Stimulated activated CD4-positive, alpha-beta T cell treated with anti-CD3 and anti-CD28 coated beads, TNF-alpha, amount 100 ng/mL, for 24 hours (primary cell): ENCODE measurements around the gene LETM1.

Experiments
- DNase-seq, 3 experiments: peaks; one replicate each; pipeline ENCODE4 v3.0.0-alpha.2; 2020; ENCODE audit warnings: low read depth in 3 of 3

The LETM1 gene

DNA sequence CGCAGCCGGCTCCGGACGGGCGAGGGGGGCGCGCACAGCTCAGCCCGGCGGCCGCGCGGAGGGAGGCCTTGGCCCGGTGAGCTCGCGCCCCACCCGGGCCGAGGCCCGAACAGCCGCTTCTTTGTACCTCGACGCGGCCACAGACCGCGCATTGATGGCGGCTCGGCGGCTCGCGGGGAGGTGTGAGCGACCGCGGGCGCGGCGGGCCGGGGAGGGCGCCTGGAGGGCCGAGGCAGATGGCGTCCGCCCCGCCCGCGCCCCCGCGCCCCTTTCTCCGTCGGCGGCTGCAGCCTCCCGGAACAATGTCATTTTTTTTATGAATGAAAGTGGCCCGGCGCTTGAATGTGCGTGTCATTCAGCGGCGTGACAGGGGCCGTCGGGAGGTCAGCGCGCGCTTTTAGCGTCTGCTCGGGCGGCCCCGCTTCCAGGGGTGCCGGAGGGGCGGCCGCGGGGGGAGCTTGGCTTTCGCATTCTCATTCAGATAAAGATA, 61.1 kb downstream of the LETM1 start:
- DNase-seq: no peak

DNA sequence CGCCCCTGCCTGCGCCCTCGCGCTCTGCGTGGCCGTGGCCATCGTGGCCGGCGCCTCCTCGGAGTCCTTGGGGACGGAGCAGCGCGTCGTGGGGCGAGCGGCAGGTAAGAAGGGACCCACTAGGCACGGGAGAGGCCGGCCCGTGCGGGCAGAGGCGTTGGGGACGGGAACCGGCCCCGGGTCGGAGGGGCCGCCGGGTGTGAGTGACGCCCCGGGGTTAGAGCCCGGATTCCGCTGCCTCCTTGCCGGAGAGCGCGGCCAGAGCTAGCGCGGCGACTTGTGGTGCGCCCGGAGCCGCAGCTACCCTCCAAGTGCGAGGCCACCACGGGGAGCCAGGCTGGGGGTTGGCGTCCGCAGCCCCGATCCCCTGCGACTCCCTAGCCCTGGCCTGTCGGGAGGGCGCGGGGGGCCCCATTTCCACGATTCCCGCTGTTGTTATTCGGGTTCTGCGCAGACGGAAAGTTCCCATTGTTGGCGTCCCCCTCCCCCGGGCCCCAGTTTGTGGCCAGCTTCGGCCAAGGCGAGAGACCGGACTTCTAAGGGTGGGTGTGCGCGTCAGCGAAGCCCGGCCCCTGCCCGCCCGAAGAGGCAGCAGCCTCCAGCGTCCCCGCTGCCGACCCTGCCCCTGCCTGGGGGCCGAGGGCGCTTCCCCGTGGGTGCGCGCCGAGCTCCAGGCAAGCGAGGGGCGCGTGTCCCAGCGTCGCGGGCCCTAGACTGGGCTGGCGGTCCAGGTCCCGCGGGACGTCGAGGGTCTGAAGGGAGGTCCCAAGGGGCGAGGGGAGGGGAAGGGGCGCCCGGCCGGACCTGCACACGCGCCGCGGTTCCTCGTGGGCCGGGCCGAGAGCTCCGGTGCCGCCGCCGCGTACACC, 61.8 kb downstream of the LETM1 start:
- no peak for DNase-seq

DNA sequence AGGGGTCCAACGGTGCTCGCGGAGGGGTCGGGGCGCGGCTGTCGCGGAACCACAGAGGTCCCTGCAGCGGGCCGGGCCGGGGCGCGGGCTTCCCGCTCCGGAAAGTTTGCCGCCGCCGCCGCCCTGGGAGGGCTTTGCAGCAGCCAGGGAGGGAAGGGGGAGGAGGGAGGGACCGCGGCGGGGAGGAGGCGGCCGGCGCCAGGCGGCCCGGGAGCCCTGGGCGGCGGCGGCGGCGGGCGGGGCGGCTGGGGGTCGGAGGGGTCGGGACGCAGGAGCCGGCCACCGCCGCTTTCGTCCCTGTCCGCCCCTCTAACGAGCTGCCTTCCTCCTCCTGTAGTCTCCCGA, 62.5 kb downstream of the LETM1 start:
- DNase-seq: peak in 2 of 3 experiments; percentile 8 to 37

DNA sequence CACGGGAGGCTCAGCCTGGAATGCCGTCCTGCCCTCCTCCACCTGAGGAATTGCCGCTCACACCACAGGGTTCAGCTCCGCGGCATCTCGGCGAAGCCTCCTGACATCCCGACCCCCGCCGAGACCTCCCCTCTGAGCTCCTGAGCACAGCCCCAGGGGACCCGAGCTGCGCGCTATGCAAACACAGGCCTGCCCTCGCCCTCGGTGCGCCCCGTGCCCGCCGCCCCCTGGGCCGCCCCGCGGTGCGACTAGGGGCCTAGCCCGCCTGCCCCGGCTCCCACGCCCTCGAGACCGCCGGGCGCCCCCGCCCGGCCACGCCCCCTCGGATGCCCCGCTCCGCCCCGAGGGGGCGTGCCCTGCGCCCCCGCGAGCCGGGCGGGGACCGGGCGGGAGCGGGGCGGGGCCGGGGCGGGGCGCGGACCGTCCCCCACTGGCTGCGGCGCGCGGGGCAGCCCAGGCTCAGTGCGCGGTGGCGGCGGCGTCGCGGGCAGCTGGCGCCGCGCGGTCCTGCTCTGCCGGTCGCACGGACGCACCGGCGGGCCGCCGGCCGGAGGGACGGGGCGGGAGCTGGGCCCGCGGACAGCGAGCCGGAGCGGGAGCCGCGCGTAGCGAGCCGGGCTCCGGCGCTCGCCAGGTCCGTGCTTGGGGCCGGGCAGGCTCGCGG, 63.0 kb downstream of the LETM1 start, which contains the start of gene FGFR3:
TSS of gene FGFR3 (plus strand) at position 462 of the 664 bp plus-strand sequence. CDS start 642 bp downstream, outside the sequence.
- peak in 2 of 3 experiments; percentile 11 to 39 for DNase-seq

DNA sequence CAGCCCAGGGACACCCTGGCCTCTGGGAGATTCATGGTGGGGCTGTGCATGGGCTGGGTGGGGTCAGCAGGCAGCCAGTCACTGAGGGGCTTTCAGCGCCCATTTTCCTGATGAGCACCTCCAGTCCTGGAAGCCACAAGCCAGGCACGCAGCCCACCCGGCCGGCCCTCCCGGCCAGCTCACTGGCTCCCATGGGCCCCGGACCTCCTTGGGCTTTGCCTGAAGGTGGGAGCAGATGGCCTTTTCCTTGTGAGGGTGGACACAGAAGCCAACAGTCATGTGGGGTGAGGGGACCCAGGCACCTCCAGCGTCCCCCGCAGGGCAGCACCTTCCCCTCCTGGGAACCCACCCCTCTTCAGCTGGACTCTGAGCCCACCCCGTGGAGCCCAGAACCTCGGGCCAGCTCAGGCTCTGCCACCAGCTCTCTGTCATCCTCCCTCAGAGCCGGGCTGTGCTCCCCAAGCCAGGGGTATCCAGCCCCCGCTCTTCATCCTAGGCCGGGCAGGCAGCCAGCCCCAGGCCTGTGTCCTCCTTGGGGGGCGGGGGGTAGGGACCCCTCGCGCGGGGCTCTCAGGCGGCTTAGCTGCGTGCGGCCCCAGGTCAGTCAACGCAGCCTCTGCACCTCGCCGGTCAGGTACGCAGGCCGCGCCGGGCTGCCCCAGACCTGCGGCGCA, 63.7 kb downstream of the LETM1 start:
- DNase-seq: no peak

DNA sequence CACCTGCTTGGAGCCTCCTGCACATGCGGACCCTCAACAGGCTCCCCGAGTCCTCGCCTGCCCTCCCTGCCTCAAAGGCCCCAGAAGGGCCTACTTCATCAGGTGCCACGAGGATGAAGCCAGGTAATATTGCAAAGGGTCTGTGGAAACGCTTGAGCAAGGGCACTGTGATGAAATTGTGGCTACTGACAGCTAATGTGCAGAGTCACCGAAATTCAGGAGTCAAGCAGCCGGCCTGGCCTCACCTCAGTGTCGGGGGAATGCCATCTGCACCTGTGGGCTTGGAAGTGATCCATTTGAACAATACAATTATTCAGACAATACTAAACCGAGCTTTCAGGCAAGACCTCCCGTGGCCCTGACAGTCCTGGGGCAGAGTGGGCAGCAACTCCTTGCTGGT, 66.0 kb downstream of the LETM1 start:
- no peak for DNase-seq

DNA sequence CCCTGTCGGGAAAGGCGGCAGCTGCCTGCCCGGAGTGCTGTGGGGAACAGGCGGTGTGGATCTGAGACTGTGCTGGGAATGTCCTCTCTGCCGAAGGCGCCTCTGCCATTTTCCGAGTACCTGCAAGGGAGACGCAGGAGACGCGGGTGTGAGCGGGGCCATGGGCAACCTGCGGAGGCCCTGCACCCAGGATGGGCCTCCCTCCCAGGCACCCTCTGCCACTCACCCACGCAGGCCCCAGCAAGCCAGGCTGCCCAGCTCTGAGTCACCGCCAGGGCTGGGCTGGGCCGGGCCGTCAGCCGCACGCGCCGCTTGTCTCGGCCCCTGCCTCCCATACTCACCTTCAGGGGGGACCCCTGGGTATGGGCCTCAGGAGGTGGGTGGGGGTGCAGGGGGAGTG, 66.4 kb downstream of the LETM1 start:
- no peak for DNase-seq

DNA sequence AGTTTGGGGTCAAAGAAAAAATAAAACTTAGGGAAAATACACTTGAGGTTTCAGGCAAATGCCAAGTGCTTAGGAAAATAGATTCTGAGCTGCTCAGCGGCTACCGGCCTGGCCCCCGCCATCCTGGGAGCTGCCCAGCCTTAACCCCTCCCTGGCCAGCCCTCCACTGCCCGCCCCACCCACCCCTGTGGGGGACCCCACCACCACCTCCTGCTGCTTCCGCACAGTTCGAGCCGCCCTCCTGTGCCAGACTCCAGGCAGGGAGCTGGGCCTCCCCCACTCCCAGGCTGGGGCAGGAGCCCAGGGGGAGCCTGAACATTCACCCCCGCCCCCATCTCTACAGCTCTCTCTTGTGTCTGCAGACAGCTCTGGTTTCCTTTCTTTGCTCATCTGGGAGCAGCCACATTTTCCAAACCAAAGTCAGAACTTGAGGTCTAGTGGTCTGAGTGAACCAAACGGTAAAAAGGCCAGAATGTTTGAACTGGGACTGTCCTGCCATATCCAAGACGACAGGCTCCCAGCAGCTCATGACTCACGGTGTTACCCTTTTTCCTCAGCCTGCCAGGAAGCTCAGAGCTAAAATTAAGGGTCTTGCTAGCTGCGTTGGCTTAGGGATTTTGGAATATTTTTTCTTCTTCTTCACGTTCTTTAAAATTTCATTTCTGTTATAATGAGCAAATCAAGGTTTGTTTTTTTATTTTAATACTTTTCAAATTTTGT, 67.5 kb downstream of the LETM1 start:
- DNase-seq: no peak

DNA sequence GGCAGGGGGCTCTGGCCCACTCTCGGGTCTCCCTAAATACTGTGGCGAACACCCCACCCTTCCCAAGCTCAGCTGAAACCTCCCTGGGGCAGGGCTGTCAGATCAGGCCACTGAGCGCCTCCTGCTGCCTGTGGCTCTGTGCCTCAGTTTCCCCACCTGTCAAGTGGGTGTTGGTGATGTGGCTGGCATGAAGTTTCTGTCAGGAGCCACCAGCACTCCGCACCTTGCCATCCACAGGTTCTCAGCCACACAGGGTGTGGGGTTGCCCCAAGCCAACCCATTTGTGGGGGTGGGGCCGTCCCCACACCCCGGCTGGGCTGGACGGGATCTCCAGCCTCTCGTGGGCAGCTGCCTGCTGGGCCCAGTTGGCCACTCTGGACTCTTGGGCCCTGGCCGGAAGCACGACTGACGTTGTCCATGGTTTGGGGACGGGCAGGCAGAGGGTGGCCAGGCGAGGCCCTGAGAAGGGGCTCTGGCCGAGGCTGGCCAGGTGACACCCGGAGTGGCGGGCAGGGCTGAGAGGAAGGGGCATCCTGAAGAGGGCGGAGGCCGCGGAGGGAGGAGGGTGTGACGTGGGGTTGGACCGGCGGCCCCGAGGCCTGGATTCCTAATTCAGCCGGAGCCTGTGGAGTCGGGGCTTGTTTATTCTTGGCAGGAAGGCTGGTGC, 68.4 kb downstream of the LETM1 start:
- no peak for DNase-seq

DNA sequence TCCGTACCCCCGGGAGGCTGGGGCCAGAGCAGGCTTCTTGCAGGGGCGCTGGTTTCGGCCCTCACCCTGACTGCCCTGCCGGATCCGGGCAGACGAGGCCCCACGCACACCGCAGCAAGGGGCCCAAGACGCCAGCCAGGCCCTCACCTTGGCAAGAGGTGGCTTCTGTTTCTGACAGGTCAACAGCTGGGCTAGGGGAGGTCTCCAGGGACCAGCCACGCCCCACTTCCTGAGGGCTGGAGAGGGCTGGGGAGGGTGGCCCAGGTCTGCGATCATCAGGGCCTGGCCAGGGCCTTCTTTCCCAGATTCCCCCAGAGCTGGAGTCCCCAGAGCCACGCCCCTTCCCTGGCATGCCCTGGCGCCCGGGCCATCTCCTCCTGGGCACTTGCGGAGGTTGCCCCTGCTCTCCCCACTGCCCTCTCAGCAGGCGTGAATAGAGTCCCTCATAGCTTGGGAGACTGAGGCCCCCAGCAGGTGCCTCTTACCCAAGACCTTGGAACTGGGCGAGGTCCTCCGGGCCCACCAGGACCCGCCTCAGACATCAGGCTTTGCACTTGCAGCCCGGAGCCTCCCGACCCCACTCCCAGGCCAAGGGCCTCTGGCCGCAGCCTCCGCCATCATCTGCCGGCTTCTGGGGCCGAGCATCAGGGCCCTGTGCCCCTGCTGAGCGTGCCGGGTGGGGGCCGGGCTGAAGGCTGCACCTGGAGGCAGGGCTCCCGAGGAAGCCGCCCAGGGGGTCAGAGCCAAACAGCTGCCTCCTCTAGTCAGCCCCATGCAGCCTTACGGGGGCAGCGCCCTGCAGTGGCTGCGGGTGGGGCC, 69.2 kb downstream of the LETM1 start:
- DNase-seq: no peak

DNA sequence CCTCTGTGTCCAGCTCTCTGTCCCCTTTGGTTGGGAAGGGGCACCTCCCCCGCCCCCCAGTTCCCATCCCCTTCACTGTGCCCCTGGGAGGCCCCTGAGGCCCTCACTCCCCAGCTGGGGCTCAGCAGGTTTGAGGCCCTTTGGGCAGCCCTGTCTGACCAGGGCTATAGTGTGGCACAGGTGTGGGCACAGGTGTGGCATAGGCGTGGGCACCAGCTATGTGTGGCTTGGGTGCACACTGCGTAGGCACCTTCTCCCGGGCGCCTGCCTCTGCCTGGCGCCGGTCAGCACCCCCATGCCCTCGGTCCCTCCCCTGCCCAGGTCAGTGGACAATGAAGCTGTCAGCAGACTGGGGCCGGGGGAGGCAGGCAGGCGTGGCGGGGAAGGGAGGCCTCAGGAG, 70.4 kb downstream of the LETM1 start:
- no peak for DNase-seq

DNA sequence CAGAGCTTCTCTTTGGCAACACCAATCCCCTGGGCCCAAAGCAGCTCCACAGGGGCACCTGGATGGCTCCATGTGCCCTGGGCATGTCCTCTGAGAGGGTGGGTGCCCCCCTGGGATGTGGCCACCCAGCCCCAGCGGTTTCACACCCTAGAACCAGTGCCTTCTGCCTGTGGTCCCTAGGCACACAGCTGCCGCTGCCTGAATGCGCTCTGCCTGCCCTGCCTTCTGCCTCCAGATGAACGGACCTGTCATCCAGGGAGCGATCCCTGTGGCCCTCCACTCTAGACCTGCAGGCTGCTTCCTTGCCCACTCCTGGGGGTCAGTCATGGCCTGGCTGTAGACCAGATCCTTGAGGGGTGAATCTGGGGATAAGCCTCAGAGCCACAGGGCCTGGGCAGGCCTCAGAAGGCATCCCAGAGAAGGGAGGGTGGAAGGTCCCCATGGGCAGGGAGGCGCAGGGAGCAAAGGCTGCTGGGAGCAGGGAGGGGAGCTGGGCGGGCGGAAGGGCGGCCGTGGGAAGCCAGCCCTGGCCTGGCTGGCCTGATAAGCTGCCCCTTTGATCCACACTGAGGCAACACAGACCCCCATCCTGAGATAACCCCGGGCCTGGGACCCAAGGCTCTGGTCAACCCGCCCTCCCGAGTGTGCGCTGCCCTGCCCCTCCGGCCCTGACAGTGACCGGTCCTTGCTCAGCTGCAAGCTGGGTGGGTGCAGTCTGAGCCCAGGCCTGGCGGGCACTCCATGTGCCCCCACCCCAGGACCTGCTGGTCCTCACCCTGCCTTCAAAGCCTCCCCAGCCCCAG, 71.0 kb downstream of the LETM1 start:
- no peak for DNase-seq

DNA sequence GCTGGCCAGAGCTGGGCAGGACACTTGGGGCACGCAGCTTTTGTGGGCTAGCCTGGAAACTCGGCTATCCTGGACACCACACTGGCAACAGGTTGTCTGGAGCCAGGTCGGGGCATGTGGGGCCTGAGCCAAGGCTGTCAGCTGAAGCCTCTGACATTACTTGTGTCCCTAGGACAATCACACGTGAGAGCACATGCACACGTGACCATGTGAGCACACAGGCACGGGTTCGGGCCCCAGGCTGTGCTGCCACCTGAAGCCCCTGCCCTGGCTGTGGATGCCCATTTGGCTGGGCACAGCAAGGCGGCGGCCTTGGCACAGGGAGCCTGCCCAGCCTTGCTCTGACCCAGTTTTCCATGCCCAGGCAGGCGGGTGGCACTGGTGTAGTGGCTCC, 71.6 kb downstream of the LETM1 start:
- DNase-seq: no peak

DNA sequence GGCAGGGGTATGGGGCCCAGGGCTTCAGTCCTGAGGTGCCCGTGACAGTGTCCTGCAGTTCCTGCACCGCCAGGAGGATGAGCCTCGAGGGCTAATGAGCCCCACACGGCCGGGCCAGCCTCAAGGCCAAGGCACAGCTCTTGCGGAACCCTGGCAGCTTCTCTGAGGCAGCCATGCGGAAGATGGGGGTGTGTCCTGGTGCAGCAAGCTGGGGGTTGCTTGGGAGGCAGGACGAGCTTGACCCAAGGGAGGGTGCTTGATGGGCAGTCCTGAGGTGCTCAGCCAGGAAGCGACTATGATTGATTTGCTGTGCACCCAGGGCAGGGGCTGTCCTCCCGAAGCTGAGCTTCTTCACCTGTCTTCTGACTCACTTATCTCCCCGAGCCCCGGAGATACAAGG, 72.0 kb downstream of the LETM1 start:
- DNase-seq: no peak

DNA sequence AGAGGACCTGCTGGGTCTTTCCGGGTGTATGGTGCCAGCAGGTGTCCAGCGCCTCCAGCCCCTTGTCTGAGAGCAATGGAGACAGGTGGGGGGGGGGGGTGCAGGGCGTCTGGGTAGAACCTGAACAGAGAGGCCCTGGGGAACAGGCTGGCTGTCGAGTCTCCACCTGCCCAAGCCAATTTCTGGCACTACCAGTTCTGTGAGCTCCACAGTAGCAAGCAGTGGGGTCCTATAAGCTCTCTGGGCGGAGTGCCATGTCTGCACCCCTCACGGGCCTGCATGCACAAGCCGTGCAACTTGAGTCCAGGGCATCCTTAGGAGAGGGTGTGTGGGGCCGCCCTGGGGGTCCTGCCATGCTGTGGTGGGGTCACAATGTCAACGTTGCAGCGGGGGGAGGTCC, 72.9 kb downstream of the LETM1 start:
- no peak for DNase-seq

DNA sequence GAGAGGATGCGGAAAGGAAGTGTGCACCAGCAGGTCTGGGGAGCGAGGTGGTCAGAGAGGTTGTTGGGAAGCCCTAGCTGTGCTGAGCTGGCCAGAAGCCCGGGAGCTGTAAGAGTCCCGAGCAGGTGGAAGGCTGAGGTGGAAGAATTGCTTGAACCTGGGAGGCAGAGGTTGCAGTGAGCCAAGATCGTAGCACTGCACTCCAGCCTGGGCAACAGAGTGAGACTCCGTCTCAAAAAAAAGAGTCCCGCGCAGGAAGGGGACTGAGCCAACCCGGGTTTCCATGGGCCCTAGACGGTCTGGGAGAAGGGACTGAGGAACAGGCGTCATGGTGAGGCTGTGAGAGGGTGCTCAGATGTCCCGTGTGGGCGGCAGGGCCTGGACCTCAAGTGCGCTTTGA, 75.5 kb downstream of the LETM1 start:
- no peak for DNase-seq

DNA sequence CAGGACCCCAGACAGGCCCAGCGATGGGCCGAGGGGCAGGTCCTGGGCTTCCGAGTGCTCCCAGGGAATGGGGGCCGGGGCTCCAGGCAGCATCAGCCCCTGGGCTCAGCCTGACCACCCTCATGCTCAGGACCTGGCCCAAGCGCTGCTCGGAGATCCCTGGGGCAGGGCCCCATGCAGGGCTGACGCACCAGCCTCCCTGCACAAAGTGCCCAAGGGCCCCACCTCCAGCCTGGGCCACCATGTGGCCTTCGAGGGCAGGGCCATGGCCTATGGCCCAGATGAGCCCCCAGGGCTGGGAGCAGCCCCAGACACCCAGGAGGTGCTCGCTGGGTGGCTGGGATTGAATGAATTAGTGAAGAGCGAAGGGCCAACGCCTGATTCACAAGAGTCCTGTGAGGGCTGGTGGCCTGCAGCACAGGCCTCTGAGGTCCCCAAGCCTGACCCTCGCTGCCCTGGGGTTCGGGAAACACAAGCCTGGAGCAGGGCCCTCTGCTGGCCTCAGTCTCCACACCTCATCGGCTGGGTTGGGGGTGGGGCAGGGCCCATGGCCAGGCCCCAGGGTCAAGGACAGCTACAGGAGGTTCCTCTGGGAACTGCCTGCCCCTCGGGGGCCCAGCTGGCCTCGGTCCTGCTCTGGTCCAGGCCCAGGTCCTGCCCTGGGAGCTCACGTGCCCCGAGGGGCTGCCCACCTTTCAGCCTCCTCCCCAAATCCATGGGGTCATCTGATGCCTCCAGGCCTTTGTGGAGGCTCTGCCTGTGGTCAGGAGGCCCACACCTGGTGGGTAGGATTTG, 76.2 kb downstream of the LETM1 start:
- no peak for DNase-seq

DNA sequence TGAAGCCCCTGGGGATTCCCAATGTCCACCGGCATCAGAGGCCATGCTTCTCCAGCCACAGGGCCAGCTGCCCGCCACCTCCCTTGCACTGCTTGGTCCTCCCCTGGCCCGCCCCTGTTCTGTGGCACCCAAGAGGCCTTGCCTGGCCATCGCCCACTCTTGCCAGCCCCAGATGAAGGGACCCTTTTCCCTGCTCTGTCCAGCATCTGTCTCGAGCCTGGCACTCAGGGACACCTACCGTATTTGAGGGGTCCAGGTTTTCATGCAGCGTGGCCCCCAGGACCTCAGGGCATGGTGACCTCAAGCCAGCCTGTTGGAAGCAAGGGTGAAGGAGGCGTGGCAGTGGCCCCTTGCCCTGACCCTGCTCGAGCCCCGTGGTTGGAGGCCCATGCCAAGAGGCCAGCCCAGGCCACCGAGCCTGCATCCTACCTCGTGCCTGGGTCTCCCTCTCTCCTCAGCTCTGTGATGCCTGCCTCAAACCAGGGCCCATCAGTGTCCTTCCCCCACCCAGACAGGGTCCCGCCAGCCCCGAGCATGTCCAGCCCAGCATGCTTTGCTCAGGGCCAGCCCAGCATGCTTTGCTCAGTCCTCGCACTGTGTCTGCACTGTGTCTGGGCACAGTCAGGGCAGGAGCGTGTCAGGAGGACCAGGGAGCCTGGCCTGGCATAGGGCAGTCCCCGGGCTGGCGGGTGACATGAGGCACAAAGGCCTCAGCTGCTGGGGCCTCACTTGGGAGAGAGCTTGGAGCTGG, 77.1 kb downstream of the LETM1 start:
- DNase-seq: no peak
